SH-SY5Y (cell line): ENCODE results near the gene MIEF1.

Experiments used
- GATA2 ChIP-seq: IDR thresholded peaks from 2 replicates; pipeline ENCODE4 v1.6.1; 2011; ENCODE audit warnings: mild to moderate bottlenecking, low read depth, low read length
- GATA3 ChIP-seq: IDR thresholded peaks from 2 replicates; pipeline ENCODE4 v1.6.1; 2011; ENCODE audit warnings: low read depth, mild to moderate bottlenecking, low read length, moderate library complexity

GRCh38 chr22:39546889-39547586, 44.9 kb downstream of the MIEF1 start:
- TF ChIP-seq GATA3 (no peak), GATA2 (no peak)
